GM20000 (cell line): ENCODE results near the gene GPR32.
"Not testable (repeated sequence)": the region's sequence is repeated elsewhere in the genome, so short reads cannot be mapped to it uniquely, and the experiment has no call there.

Source experiments
- DNase-seq: peaks from one replicate; pipeline ENCODE4 v3.0.0; 2012; ENCODE audit warnings: low spot score
- CTCF ChIP-seq: IDR thresholded peaks from 2 replicates; pipeline ENCODE4 v1.5.1; 2012; ENCODE audit warnings: mild to moderate bottlenecking, control low read depth; ENCODE audit errors: extremely low read depth, missing control alignments

Gene GPR32

GRCh38 chr19:50801107-50801506 lies 30.8 kb downstream of the GPR32 start:
- TF ChIP-seq CTCF, result no peak
- DNase-seq, result no peak

GRCh38 chr19:50803633-50804419 lies 33.6 kb downstream of the GPR32 start:
- no peak for TF ChIP-seq CTCF
- no peak for DNase-seq

- TF ChIP-seq CTCF, result no peak
- peak; percentile 96 for DNase-seq
These were observed 34.4 kb downstream of the GPR32 start for GRCh38 chr19:50804420-50805272.

GRCh38 chr19:50808856-50809255 lies 38.6 kb downstream of the GPR32 start:
- DNase-seq, result no peak
- TF ChIP-seq CTCF, result no peak

- DNase-seq, result not testable (repeated sequence)
These were observed 41.5 kb downstream of the GPR32 start for GRCh38 chr19:50811622-50812238.

GRCh38 chr19:50812474-50812873 lies 42.2 kb downstream of the GPR32 start:
- no peak for TF ChIP-seq CTCF

GRCh38 chr19:50814883-50815282 lies 44.6 kb downstream of the GPR32 start:
- no peak for TF ChIP-seq CTCF
- DNase-seq, result no peak

More at GRCh38 chr19:50812474-50812873, 42.2 kb downstream of the GPR32 start:
- DNase-seq, result no peak
